Small intestine (tissue), 7 donors: Measurements from ENCODE around the gene COG8. TPM values are rescaled to one million over a fixed set of nuclear protein-coding genes. Genes with fewer than 3 reads are reported as not detected.
"Not testable (repeated sequence)": the region's sequence is repeated elsewhere in the genome, so short reads cannot be mapped to it uniquely, and the experiment has no call there.

Source experiments
- DNase-seq, 2 donors: peaks; one replicate each; pipeline versions ENCODE4 v3.0.0 to v3.0.0-alpha.2; 2013
- FAIRE-seq: peaks from 2 replicates; lab custom pipeline; 2012; peaks lifted over from hg19 to GRCh38; lab: Jason Lieb, UNC
- H3K27ac ChIP-seq, 3 donors: one replicate each; pipeline ENCODE4 v1.5.1; 2013; ENCODE audit warnings: low read length in 2 of 3, mild to moderate bottlenecking in 2 of 3, control low read depth in 1 of 3, inconsistent platforms in 1 of 3, low read depth in 1 of 3, moderate library complexity in 1 of 3
- H3K27me3 ChIP-seq, 3 donors: one replicate each; pipeline ENCODE4 v1.6.1; 2013; ENCODE audit warnings: low read length in 3 of 3, inconsistent platforms in 1 of 3; ENCODE audit not compliant: control insufficient read depth in 3 of 3, insufficient read depth in 3 of 3
- H3K36me3 ChIP-seq, 3 donors: one replicate each; pipeline ENCODE4 v1.6.1; 2013; ENCODE audit warnings: low read length in 3 of 3, inconsistent platforms in 1 of 3, low read depth in 1 of 3, mild to moderate bottlenecking in 1 of 3, moderate library complexity in 1 of 3; ENCODE audit not compliant: control insufficient read depth in 3 of 3, insufficient read depth in 2 of 3
- H3K4me1 ChIP-seq, 3 donors: one replicate each; pipeline ENCODE4 v1.6.1; 2013; ENCODE audit warnings: low read length in 2 of 3, inconsistent platforms in 1 of 3, low read depth in 1 of 3, mild to moderate bottlenecking in 1 of 3, moderate library complexity in 1 of 3; ENCODE audit not compliant: control insufficient read depth in 3 of 3, insufficient read depth in 2 of 3
- H3K4me3 ChIP-seq, 3 donors: one replicate each; pipeline ENCODE4 v1.5.1; 2013; ENCODE audit warnings: low read length in 3 of 3, control low read depth in 1 of 3, inconsistent platforms in 1 of 3, low read depth in 1 of 3, mild to moderate bottlenecking in 1 of 3, moderate library complexity in 1 of 3
- H3K9me3 ChIP-seq, 2 donors: one replicate each; pipeline ENCODE4 v1.6.1; 2013; ENCODE audit warnings: low read depth in 1 of 2, low read length in 1 of 2; ENCODE audit not compliant: control insufficient read depth in 2 of 2, insufficient read depth in 1 of 2
- WGBS, 3 donors: extraction: QIAGEN DNeasy Blood & Tissue Kit; methylation state at CpG; one replicate each; pipeline ENCODE4 v1.1.7; 2013; 5-methylcytosine and 5-hydroxymethylcytosine counted together
- polyA plus RNA-seq, 4 donors: library from polyadenylated mRNA; stranded (reverse) in 3 of 4; unstranded in 1 of 4; fragments of 200-250 nt in 3 of 4; fragments of 120-200 nt in 1 of 4; gene quantifications; one replicate each; pipeline versions ENCODE4 v1.2.1 to v1.2.3, GENCODE V29; 2013
- donor health status: healthy with polysubstance abuse.
- donor health status: control.
- donor health status: control.
- donor health status: Bipolar disorder and iron deficiency.
- donor health status: healthy.

COG8 gene
- polyA plus RNA-seq, 4 donors, result 13.0 to 32.9 (median 19.3) TPM

DNA sequence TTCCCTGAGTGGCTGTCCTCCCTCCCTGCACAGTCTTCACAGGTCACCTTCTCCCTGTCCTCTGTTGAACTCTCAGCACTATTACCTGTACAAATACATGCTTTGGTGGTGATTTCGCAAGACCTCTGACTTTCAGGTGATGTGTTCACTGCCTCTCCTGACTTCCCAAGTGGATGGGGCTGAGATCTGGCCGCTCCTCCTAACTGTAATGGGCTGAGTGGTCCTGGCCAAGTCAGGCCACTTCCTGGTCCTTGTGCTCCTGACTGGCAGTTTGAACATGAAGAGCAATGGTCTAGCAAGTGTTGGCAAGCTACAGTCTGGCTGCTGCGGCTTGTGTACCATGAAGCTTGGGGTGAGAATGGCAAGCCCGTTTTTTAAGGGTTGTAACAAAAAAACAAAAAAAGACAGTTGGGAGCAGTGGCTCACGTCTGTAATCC lies 23.9 kb upstream of the COG8 start:
- 87 to 93% (median 92%) methylated on average over 5 of the region's 5 CpGs for WGBS, 3 donors
- Histone ChIP-seq H3K27ac (no peak overlapping the region), H3K4me3 (no peak overlapping the region), H3K36me3 (peaks cover 14 to 71% (median 20%) of the 10 kb centered on the region in 3 donors), H3K27me3 (no peaks in the 10 kb centered on the region), H3K4me1 (no peaks in the 10 kb centered on the region), H3K9me3 (no peaks in the 10 kb centered on the region)
- FAIRE-seq (no peak), DNase-seq (peak in 1 of 2 donors; percentile 10)

DNA sequence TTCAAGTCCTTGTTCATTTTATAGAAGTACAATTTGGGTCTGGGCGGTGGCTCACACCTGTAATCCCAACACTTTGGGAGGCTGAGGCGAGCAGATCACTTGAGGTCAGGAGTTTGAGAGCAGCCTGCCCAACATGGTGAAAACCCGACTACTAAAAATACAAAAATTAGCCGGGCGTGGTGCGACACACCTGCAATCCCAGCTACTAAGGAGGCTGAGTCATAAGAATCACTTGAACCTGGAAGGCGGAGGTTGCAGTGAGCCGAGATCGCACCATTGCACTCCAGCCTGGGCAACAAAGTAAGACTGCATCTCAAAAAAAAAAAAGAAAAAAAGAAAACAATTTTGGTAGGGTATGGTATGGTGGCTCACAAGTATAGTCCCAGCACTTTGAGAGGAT lies 20.7 kb upstream of the COG8 start:
- H3K36me3 ChIP-seq, result peaks cover 9 to 54% (median 18%) of the 10 kb centered on the region in 3 donors
- FAIRE-seq, H3K27ac ChIP-seq, H3K4me1 ChIP-seq, H3K9me3 ChIP-seq, DNase-seq, H3K27me3 ChIP-seq, H3K4me3 ChIP-seq: not testable (repeated sequence)
- WGBS, 3 donors, result 82 to 93% (median 88%) methylated on average over 9 of the region's 9 CpGs

DNA sequence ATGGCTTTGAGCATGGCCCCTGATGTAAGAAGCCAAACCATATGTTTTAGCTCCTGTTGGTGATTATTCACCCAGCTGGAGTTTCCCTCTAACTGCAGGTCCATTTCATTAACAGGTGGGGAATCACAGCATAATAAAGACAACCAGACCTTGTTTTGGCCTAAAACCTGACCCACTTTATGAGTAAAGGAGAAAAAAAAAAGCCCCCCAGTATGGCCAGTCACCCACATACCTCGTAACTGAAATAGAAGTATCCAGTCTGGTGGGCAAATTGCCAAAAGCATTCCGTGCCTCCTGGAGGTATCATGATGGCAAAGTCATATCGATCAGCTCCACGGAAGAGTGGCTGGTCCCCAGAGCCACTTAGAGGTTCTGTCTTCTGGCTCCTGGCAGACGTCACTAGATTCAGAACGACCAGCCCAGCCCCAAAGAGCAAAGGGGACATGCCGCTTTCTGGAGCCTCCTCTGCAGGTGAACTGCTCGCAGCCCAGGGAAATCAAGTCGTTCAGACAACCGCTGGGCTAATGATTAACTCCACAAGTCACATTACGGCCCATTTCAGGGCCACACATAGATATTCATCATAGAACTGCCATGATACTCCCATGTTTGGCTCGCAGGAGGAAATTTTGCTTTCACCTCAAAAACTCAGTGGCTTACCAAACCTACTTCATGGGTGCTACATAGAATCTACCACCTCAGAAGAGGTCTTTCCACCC lies 12.1 kb upstream of the COG8 start, which contains the start of gene TMED6:
TSS of gene TMED6 (minus strand) at position 478 of the 719 bp plus-strand sequence. CDS start at position 445, 33 bp downstream.
- DNase-seq (peak; percentile 88 to 93), FAIRE-seq (no peak)
- H3K36me3 ChIP-seq, result peaks cover 2 to 31% (median 8%) of the 10 kb centered on the region in 3 donors
- WGBS, 3 donors, result 19 to 64% (median 33%) methylated on average over 12 of the region's 12 CpGs
- H3K9me3 ChIP-seq, result no peaks in the 10 kb centered on the region
- peaks cover 0 to 13% (median 0%) of the 10 kb centered on the region in 3 donors for H3K4me1 ChIP-seq
- peak within 1 kb of the TSS in 2 of 3 donors; percentile 26 to 72 for H3K27ac ChIP-seq
- H3K4me3 ChIP-seq, result peak within 1 kb of the TSS in 2 of 3 donors; percentile 6 to 46
- no peaks in the 10 kb centered on the region for H3K27me3 ChIP-seq

DNA sequence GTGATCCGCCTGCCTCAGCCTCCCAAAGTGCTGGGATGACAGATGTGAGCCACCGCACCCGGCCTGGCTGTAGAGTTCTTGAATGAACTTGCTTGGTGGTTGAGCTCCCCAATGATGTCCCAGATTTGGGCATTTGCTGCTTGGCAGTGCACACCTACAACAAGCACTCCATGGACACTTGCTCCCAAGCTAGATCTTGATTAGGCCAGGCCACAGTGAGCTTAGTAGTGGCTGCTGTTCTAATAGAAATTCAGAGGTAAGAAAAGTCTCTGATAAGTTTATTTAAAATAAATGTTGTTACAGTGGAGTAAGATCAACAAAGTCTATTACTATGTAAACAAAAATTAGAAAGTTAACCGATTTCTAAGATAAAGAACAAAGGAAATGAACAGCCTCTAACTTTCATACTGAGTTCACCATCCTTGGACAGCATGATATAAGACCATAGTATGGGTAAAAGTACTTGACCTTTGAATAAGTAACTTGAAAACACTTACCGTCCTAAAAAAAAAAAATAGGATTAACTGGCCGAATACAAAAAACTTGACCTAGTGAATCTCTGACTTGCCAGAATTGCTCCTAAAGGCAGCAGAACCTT lies 11.3 kb upstream of the COG8 start:
- no peak for DNase-seq

DNA sequence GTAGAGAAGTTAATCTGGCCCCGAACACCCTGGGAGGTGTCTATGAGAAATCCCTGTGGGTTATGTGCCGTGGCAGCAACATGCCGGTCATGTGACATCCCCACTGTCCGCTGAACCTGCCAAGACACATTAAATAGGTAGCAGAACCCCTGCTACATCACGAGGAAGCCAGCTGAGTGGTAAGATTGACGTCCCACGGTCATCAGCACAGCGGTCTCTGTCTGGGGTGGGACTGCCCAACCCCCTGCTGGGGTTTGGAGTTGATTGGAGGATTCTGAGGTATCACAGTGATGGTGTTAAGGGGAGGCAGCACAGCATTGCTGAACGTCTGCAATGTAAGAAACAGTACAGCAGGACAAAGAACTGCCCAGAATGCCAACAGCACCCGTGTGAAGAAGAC lies 10.2 kb upstream of the COG8 start:
- Histone ChIP-seq H3K4me1 (peaks cover 0 to 13% (median 0%) of the 10 kb centered on the region in 3 donors), H3K27ac (no peak overlapping the region), H3K9me3 (no peaks in the 10 kb centered on the region), H3K4me3 (no peak overlapping the region), H3K36me3 (peaks cover 0 to 24% (median 2%) of the 10 kb centered on the region in 3 donors), H3K27me3 (no peaks in the 10 kb centered on the region)
- DNase-seq (no peak), FAIRE-seq (no peak)
- WGBS, 3 donors, result 90 to 91% (median 91%) methylated on average over 10 of the region's 10 CpGs

More for the DNA sequence above, 11.3 kb upstream of the COG8 start:
- Histone ChIP-seq H3K4me3 (peak overlapping the region in 1 of 3 donors; percentile 46), H3K9me3 (no peaks in the 10 kb centered on the region), H3K4me1 (peaks cover 0 to 13% (median 0%) of the 10 kb centered on the region in 3 donors), H3K27ac (no peak overlapping the region), H3K36me3 (peaks cover 2 to 30% (median 4%) of the 10 kb centered on the region in 3 donors), H3K27me3 (no peaks in the 10 kb centered on the region)
- FAIRE-seq, result no peak
- 43 to 61% (median 54%) methylated on average over 6 of the region's 6 CpGs for WGBS, 3 donors

DNA sequence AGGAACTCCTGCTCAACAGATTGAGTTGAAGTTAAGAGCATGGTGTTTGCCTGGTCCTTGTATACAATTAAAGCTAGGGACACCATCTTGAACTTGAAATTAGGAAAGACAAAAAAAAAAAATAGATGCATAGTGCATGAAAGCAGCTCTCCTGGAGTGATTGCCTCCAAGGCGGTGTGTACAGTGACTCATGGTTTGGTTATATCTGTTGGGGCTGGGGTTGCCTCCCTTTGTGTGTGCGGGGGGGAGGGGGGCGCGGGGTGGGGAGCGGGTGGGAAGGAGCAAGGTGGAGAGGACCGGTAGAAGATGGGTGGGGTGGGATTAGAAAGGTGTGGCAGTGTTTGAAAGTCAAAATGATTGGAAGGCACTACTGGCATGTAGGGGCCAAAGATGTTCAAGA lies 8.9 kb upstream of the COG8 start:
- FAIRE-seq, result no peak
- no peak overlapping the region for H3K4me3 ChIP-seq

DNA sequence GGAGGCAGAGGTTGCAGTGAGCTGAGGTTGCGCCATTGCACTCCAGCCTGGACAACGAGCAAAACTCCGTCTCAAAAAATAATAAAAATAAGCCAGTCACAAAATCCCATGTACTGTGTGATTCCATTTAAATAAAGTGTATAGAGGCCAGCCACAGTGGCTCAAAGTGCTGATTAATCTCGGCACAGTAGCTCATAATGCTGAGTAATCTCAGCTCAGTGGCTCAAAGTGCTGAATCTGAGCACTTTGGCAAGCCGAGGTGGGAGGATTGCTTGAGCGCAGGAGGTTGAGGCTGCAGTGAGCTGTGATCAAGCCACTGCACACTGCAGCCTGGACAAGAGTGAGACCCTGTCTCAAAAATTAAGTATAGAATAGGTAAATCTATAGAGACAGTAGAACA lies 7.3 kb upstream of the COG8 start:
- no peak overlapping the region for H3K4me3 ChIP-seq
- no peaks in the 10 kb centered on the region for H3K27me3 ChIP-seq
- H3K4me1 ChIP-seq, result peaks cover 0 to 8% (median 0%) of the 10 kb centered on the region in 3 donors
- H3K36me3 ChIP-seq, result peaks cover 0 to 24% (median 3%) of the 10 kb centered on the region in 3 donors
- H3K9me3 ChIP-seq, result no peaks in the 10 kb centered on the region
- 78 to 91% (median 84%) methylated on average over 6 of the region's 6 CpGs for WGBS, 3 donors
- DNase-seq (no peak), FAIRE-seq (no peak)
- no peak overlapping the region for H3K27ac ChIP-seq

More for the DNA sequence above, 8.9 kb upstream of the COG8 start:
- peaks cover 0 to 25% (median 5%) of the 10 kb centered on the region in 3 donors for H3K36me3 ChIP-seq
- WGBS, 3 donors, result 72 to 88% (median 79%) methylated on average over 6 of the region's 6 CpGs
- H3K9me3 ChIP-seq, result no peaks in the 10 kb centered on the region
- no peaks in the 10 kb centered on the region for H3K27me3 ChIP-seq
- peaks cover 0 to 13% (median 0%) of the 10 kb centered on the region in 3 donors for H3K4me1 ChIP-seq
- no peak for DNase-seq
- H3K27ac ChIP-seq, result no peak overlapping the region

DNA sequence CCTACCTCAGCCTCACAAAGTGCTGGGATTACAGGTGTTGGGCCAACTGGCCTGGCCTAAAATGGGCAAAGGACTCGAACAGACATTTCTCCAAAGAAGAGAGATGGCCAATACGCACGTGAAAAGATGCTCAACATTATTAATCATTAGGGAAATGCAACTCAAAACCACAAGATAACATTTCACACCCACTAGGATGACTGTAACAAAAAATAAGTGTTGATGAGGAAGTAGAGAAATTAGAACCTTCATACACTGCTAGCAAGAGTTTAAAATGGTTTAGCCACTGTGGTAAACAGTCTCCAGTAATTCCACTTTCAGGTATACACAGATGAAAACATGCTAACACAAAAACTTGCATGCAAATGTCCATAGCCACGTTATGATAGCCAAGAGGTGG lies 6.6 kb upstream of the COG8 start:
- H3K4me3 ChIP-seq, result no peak overlapping the region
- WGBS, 3 donors, result 65 to 77% (median 67%) methylated on average over 4 of the region's 4 CpGs
- no peak overlapping the region for H3K27ac ChIP-seq
- peaks cover 0 to 3% (median 0%) of the 10 kb centered on the region in 3 donors for H3K4me1 ChIP-seq
- H3K36me3 ChIP-seq, result peaks cover 0 to 26% (median 7%) of the 10 kb centered on the region in 3 donors
- DNase-seq (no peak), FAIRE-seq (no peak)
- H3K27me3 ChIP-seq, result no peaks in the 10 kb centered on the region
- H3K9me3 ChIP-seq, result no peaks in the 10 kb centered on the region
